Smooth muscle cell of the brain vasculature (primary cell): ENCODE measurements around the gene GPD1.
"Not testable (repeated sequence)": the region's sequence is repeated elsewhere in the genome, so short reads cannot be mapped to it uniquely, and the experiment has no call there.

Experiments
- DNase-seq: peaks from one replicate; pipeline ENCODE4 v3.0.0-alpha.2; 2012; ENCODE audit warnings: low read depth, low spot score

GPD1 gene

DNA sequence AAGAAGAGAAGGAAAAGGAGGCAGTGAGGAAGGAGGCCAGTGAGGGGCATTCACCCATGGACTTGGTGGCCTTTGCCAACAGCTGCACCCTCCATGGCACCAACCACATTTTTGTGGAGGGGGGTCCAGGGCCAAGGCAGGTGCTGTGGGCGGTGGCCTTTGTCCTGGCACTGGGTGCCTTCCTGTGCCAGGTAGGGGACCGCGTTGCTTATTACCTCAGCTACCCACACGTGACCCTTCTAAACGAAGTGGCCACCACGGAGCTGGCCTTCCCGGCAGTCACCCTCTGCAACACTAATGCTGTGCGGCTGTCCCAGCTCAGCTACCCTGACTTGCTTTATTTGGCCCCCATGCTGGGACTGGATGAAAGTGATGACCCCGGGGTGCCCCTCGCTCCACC lies 30.1 kb upstream of the GPD1 start:
- DNase-seq: no peak

DNA sequence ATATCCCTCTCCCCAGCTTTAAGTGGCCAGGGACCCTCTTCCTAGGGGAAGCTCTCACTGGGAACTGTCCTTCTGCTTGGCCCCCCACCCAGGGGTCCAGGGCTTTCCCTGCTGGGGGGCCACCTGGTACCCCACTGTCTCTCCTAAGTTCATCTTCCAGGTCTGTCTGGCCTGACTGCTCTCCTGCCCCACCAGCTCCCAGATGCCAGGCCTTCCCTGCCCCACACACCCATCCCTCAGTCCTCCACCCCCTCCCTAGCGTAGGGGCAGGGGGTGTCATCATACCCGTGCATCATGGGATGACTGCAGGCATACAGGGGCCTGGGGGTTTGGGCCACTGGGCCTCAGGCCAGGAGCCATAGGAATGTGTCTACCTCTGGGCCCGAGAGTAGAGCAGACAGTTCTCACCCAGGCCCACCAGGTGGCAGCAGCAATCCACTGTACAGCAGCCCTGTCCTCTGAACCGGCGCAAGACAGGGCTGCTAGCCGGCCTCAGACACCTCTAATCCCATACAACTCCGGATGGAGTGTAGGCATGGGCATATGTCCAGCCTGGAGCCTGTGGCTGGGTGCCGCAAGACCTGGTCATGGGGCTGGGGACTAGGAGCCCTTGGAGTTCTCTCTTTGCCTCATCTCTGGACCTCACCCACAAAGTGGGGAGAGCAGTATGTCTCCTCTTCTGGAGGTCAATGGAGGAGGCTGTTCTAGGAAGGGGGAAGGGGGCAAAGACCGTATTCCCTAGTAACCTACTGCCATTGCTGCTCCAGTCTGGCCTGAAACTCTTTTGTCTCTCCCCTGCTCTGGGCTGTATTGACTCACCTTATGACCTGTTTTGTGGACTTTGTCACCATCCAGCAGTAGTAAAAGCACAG lies 28.6 kb upstream of the GPD1 start:
- peak; percentile 65 for DNase-seq

DNA sequence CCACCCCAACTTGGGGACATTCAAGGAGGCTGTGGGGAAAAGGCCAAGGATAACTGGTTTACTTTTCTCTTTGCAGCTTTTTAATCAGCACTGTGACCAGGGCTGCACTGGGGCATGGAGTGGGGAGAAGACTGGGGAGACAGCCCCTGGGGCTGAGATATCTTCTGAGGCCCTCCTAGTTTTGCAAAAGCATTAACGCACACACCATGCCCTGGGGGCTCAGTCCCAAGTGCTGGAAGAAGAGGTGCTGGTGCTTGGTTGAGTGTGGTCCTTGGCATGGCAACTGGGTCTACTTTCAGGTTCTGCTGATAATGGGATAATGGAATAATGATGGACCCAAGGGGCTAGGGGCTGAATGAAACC lies 28.0 kb upstream of the GPD1 start:
- DNase-seq: no peak

DNA sequence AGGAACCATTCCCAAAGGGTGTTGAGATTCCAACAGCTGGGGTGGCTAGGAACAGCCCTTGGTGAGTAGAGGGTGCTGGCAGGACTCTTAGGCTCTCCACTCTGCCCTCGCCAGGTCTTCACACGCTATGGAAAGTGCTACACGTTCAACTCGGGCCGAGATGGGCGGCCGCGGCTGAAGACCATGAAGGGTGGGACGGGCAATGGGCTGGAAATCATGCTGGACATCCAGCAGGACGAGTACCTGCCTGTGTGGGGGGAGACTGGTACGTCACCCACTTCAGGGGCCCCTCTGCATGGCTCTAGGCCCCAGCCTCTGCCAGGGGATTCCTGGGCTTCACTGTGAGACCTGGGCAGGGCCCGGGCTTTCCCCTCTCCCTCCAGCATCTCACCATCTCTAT lies 26.7 kb upstream of the GPD1 start:
- DNase-seq: no peak

DNA sequence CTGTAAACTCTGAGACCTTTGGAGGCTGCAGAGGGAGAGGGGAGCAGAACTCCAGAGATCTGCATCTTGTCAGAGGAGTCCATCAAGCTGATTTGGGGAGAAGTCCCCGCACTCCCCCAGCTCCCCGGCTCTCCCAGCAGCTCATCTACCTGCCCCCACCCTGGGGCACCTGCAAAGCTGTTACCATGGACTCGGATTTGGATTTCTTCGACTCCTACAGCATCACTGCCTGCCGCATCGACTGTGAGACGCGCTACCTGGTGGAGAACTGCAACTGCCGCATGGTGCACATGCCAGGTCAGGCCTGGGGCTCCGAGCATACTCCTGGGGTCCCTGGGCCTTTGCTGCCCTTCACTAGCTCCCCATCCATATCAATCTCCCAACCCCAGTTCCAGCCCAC lies 25.5 kb upstream of the GPD1 start:
- DNase-seq: no peak

DNA sequence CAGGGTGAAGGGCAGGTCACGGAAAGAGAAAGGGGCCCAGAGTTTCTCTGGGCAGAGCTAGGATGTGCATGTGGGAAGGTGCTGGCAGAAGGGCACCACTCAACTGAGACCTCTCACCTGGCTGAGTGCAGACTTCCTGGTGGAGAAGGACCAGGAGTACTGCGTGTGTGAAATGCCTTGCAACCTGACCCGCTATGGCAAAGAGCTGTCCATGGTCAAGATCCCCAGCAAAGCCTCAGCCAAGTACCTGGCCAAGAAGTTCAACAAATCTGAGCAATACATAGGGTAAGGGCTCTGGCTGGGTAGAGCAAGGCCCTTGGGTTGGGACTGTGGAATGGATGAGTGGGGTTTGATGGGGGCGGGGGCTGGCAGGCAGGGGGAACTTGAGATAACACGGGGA lies 24.0 kb upstream of the GPD1 start:
- no peak for DNase-seq

DNA sequence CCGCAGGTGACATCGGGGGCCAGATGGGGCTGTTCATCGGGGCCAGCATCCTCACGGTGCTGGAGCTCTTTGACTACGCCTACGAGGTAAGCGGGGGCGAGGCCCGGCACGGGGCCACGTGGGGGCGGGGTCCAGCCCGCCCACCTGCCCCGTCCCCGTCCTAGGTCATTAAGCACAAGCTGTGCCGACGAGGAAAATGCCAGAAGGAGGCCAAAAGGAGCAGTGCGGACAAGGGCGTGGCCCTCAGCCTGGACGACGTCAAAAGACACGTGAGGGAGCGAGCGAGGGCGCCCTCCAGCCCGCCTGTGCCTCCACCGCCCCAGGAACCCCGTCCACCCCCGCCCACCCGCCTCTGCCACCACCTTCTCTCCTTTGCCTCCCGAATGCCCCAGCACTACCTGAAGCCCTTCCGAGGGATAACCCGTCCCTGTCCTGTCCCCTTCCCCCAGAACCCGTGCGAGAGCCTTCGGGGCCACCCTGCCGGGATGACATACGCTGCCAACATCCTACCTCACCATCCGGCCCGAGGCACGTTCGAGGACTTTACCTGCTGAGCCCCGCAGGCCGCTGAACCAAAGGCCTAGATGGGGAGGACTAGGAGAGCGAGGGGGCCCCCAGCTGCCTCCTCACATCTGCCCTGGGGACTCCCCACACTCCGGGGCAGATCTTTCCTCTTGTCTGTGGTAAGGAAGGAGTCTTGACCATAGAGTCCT lies 22.6 kb upstream of the GPD1 start:
- DNase-seq: no peak

DNA sequence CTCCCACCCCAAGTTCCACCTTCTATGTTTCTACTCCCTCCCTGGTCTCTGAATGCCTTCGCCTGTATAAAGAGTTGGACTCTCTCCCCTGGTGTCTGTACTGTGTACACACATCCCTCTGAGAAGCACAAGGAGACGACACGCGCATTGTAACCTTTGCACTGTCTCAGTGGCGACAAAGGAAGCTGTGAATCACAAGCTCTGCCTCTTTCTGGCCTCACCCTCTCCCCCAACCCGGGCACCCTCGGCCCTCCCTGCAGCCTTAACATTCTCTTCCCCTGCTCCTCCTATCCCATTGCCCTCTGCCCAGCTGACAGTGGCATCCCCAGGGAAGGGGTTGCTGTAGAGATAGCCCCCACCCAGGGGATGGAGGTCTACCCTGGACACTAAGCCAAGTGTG lies 21.2 kb upstream of the GPD1 start:
- DNase-seq: no peak

DNA sequence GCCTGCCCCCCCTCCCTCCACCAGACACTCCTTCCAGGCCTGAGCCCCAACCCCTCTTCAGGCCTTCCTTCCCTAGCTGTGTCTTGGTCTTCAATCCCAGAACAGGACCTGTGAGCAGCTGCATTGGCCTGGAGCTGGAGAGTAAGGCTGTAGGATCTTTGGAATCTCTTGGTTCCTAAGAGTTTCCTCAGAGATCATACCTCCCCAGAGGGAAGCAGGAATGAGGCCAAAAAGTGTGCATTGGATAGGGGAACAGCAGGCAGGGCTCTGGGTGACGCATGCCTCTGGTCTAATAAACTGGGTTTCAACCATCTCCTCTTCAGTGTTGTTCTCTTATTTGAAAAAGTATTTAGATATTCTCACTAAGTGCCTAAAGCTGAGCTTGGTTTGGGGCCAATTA lies 20.5 kb upstream of the GPD1 start:
- DNase-seq: no peak

DNA sequence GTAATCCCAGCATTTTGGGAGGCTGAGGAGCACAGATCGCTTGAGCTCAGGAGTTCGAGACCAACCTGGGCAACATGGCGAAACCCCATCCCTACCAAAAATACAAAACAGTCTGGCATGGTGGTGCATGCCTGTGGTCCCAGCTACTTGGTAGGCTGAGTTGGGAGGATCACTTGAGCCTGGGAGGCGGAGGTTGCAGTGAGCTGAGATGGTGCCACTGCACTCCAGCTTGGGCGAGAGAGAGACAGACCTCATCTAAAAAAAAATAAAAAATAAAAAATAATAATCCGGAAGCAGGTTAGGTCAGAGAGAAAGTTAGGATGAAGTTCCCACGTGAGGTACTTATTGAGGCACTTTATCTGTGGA lies 19.4 kb upstream of the GPD1 start:
- not testable (repeated sequence) for DNase-seq

DNA sequence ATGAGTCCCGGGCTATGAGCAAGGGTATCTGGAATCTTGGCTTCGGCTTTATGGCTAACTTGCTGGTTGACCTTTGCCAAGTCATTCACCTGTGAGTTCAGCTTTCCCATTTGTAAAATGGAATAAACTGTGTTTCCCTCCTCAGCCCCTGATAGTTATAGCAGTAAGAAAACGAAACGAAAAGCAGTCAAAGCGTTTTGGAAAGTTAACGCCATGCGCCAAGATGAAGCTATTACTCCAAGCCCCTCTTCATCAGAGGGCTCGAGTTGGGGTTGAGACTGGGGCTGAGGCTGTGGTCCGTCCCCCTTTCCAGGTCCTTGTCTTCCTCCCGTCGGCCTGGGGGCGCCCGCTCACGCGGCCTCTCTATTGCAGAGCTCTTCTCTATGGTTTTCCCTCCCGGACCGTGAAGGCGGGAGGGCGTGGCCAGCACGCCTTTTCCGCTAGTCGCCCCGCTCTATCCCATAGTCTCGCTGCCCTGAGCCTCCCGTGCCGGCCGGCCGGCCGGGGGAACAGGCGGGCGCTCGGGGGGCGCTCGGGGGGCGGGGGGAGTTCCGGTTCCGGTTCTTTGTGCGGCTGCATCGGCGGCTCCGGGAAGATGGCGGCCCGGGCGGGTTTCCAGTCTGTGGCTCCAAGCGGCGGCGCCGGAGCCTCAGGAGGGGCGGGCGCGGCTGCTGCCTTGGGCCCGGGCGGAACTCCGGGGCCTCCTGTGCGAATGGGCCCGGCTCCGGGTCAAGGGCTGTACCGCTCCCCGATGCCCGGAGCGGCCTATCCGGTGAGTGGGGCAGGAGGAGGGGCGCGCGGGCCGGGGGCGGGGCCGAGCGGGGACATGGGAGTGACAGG lies 18.8 kb upstream of the GPD1 start, which contains the start of gene SMARCD1:
SMARCD1 (plus strand) TSS at position 568 of the 840 bp plus-strand sequence; CDS start at position 596, 28 bp downstream.
- peak; percentile 85 for DNase-seq

DNA sequence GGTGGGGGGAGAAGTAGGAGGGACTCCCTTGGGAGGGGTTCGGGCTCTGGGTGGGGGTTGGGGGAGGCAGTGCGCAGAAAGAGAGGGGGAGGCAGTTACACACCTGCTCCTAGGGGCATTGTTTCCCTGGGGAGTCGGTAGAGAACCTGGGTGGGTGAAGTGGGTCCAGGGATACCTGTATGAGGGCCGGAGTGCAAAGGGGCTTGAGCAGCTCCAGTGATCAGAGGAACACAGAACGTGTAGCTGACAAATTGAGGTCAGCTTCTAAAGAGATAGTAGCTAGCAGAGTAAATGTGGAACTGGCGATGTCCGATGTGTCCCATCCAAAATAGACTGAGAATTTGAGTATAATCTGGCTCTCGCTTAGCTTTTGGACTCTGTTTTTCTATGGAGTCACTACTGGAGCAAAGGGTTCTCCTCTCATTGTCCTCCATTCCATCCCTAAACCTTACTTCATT lies 18.2 kb upstream of the GPD1 start:
- no peak for DNase-seq

DNA sequence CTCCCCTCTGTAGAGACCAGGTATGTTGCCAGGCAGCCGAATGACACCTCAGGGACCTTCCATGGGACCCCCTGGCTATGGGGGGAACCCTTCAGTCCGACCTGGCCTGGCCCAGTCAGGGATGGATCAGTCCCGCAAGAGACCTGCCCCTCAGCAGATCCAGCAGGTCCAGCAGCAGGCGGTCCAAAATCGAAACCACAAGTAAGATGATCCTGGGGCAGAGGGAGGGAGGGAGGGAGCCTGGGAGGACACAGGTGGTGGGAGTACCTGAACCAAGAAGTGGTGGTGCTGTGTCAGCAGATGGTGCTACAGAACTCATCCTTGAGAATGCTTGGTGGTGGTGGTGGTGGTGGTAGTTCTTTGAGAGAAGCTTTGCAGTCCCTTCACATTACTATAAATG lies 17.7 kb upstream of the GPD1 start:
- no peak for DNase-seq

DNA sequence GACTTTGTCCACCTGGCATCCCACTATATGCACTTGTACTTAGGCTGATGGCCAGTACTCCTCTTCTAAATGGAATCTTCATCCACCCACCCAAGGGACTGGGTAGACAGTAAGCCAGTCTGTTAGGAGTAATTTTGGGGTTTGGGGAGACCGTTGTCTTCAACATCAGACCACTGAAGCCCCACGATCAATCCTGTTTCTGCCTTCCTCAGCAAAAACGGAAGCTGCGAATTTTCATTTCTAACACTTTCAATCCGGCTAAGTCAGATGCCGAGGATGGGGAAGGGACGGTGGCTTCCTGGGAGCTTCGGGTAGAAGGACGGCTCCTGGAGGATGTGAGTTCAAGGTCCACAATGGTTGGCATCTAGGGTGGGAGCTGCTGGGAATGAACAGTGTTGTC lies 16.7 kb upstream of the GPD1 start:
- DNase-seq: no peak

DNA sequence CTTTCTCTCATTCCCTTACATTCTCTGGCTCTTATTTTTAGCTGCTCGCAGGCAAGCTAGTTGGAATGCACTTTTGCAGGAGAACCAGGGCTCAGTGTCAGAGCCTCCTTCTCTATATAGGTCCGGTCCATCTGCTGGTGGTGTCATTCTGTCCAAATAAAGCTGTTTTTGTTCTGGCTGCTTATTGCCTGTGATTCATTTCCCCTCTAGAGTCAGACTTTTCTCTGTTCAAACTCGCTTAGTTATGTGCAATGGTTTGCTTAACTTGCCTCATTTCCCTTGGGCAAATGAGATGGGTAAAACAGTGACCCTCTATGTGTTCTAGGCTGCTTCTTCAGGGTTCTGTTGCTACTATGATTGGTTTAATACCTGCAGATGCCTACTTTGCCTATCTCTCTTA lies 15.8 kb upstream of the GPD1 start:
- no peak for DNase-seq

DNA sequence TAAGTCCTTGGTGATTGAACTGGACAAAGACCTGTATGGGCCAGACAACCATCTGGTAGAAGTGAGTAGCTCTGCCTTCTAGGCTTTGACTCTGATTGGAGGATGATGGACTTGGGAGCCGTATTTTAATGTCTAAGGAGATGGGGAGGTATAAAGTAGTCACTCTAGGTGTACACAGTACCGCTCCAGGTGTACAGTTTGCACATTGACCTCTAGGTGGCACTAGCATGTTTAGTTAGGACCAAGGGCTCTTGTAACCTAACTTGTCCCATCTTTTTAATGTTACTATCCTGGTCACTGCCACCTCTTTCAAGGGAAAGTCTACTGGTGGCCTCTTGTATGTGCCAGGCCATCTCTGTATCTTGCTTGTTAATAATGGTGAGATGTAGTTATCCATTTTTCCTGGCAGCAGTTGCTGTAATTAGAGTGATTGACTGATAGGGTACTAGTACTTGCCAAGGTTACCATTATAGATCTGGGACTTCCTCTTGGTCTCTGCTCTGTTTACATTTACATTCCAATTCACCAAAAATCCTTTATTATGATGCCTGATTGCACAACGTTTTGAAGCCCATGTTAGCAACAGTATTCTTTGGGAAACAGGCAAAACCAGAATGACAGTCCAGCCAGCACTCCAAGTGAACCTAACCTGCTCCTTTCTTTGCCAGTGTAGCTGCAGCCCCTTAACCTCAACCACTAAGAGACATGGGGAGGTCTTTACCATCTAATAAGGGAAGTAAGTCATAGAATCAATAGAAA lies 15.1 kb upstream of the GPD1 start:
- no peak for DNase-seq

DNA sequence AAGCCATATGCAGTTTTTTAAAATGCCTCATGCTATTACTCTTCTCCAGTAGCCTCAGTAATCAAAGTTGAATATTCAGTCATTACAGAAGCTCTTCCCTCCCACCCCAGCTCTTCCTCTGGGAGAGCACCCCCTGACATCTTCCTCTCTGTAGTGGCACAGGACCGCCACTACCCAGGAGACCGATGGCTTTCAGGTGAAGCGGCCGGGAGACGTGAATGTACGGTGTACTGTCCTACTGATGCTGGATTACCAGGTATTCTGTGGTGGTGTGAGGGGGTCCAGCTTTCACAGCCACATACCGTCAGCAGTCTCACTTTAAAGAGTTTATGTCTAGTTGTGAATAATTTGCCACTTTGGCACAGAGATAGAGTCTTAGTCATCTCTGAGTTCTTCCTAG lies 14.1 kb upstream of the GPD1 start:
- DNase-seq: no peak

DNA sequence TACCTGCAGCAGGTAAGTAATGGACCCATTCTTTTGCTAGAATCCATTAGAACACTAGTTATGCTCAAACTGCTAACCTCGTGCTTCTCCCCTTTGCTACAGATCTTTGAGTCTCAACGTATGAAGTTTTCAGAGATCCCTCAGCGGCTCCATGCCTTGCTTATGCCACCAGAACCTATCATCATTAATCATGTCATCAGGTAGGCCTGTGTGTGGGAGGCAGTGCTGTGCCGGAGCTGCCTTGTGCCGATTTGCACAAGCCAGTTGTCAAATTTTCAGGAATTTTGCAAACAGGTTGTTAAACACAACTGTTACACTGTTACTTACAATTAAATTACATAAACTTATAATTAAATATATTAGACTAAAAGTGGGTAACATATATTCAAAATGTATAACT lies 13.4 kb upstream of the GPD1 start:
- DNase-seq: no peak

DNA sequence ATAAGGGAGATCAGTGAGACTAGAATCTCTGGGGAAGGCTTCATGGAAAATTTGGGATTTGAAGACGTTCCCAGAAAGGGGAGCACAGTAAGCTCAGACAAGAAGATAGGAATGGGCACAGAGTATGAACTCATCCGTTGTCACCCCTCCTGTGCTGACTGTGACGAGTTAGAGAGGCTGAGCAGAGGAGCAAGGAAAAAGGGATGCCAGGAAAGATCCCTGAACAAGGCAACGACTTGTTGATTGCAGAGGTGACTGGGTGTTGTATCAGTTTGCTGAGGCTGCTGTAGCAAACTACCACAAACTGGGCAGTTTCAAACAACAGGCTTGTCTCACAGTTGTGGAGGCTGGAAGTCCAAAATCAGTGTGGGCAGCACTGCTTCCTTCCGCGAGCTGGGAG lies 5.9 kb upstream of the GPD1 start:
- no peak for DNase-seq

DNA sequence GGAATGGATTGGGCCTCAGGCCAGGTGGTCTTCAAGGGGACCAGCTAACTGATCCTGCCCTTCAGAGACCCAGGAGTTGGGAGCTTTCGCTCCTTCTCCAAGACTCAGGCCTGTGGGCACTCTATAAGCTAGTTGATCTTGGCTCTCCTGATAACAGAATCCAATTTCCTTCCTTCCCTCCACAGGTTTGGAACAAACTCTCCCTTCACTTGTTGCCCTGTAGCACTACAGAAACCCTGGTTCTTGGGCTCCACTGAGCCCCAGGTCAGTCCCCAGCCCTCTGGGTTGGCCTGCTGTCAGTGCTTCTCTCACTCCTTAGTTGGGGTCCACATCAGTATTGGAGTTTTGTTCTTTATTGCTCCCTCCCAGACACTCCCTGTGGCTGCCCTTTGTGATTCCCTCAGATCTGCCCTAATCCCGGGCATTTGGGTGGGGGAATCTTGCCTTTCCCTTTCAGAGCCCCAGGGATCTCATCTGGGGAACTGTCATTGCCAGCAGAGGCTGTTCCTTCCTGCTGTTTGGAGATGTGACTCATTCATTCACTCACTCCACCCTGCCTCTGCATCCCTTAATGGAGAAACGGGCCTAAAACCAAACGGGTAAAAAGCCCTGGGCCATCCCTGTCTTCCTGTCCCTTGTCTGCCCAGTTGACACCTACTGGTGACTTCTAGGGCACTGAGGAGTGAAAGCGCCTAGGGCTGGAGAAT lies 4.4 kb upstream of the GPD1 start:
- no peak for DNase-seq

DNA sequence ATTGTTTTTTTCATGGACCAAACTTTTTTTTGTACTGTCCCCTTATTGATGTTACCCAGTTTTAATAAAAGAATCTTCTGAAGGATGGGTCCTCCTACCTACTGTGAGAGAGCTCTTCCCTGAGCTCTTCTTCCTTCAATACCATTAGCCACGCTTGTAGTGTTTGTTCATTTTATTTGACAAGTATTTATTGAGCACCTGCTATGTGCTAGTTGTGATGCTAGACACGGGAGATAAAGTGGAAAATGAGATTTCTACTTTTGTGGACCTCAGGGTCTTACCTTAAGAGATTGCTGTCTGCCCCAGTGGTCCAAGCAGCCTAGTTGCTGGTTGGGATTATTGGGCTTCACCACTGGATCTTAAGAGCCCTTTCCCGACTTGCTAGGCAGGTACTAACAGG lies 3.2 kb upstream of the GPD1 start:
- no peak for DNase-seq
